HepG2 (cell line): Measurements from ENCODE around the gene INSIG1.

Experiments used
- CTCF ChIP-seq: sonication (generic); formaldehyde crosslinking; IDR thresholded peaks from 2 replicates; pipeline ENCODE4 v1.5.0; 2020; ENCODE audit warnings: mild to moderate bottlenecking, missing genetic modification reagents, moderate library complexity
- EZH2 ChIP-seq: conservative IDR thresholded peaks from 2 replicates; pipeline ENCODE4 v1.6.1; 2012; ENCODE audit warnings: mild to moderate bottlenecking, low read depth, low read length, moderate library complexity
- GMEB1 ChIP-seq: sonication (generic); formaldehyde crosslinking; IDR thresholded peaks from 2 replicates; pipeline ENCODE4 v1.5.1; 2020; ENCODE audit warnings: missing genetic modification reagents, mild to moderate bottlenecking, borderline replicate concordance
- HCFC1 ChIP-seq: fragments of 150-350 bp; IDR thresholded peaks from 2 replicates; pipeline ENCODE4 v1.6.1; 2014; ENCODE audit warnings: low read depth, low read length
- IRF2 ChIP-seq: IDR thresholded peaks from 2 replicates; pipeline ENCODE4 v1.6.1; 2018; ENCODE audit warnings: missing genetic modification reagents, missing compliant biosample characterization
- NPAS2 ChIP-seq: sonication (generic); formaldehyde crosslinking; IDR thresholded peaks from 2 replicates; pipeline ENCODE4 v1.8.0; 2022; ENCODE audit warnings: mild to moderate bottlenecking, missing genetic modification reagents, borderline replicate concordance
- PCBP2 ChIP-seq: fragments of 200-400 bp; formaldehyde crosslinking; optimal IDR thresholded peaks from 2 replicates; pipeline ENCODE3; 2018; ENCODE audit warnings: low read length, low read depth; ENCODE audit not compliant: poor library complexity, severe bottlenecking

- TF ChIP-seq EZH2, result no peak
- TF ChIP-seq NPAS2, result no peak
- TF ChIP-seq CTCF, result no peak
- TF ChIP-seq GMEB1 (CRISPR knock-in tag), result no peak
- TF ChIP-seq PCBP2, result no peak
- TF ChIP-seq HCFC1, result no peak
- no peak for TF ChIP-seq IRF2 (CRISPR knock-in tag)
Measured at GRCh38 chr7:155312633-155313032, 15.0 kb downstream of the INSIG1 start.
